Activated naive CD4-positive, alpha-beta T cell treated with anti-CD3 and anti-CD28 coated beads for 36 hours (primary cell): ENCODE results near the gene FBXL12. TPM values are rescaled to one million over a fixed set of nuclear protein-coding genes. Genes with fewer than 3 reads are reported as not detected.
A peak's percentile ranks its signal among the peaks of the same experiment; 100 is the strongest.
"Not testable (repeated sequence)": the region's sequence is repeated elsewhere in the genome, so short reads cannot be mapped to it uniquely, and the experiment has no call there.

Source experiments
- CTCF ChIA-PET: fragments of 350-600 bp; sonication (Branson Sonifier 250); formaldehyde crosslinking; loops from one replicate; lab custom pipeline; 2021; ENCODE audit warnings: antibody characterized with exemption; lab: Charles Lee
- DNase-seq: peaks from one replicate; pipeline ENCODE4 v3.0.0-alpha.2; 2020
- H3K27ac Mint-ChIP-seq: one replicate; pipeline ENCODE4 v1.8.0; 2021; ENCODE audit warnings: mild to moderate bottlenecking, mixed read lengths
- H3K27me3 Mint-ChIP-seq: one replicate; pipeline ENCODE4 v1.8.0; 2021; ENCODE audit warnings: low read depth, mixed read lengths
- H3K36me3 Mint-ChIP-seq: one replicate; pipeline ENCODE4 v1.8.0; 2021; ENCODE audit warnings: low read depth, mixed read lengths
- H3K4me1 Mint-ChIP-seq: one replicate; pipeline ENCODE4 v1.8.0; 2021; ENCODE audit warnings: low read depth, mixed read lengths
- H3K4me3 Mint-ChIP-seq: one replicate; pipeline ENCODE4 v1.8.0; 2021; ENCODE audit warnings: mild to moderate bottlenecking, moderate library complexity, mixed read lengths
- H3K9me3 Mint-ChIP-seq: one replicate; pipeline ENCODE4 v1.8.0; 2021; ENCODE audit warnings: mixed read lengths
- intact Hi-C: fragments of 100-400 bp; cut with micrococcal nuclease; formaldehyde crosslinking; loops from one replicate; pipeline ENCODE4 v1.15.1; 2023
- total RNA-seq, 2 experiments: library from RNA; stranded (reverse); gene quantifications; one replicate each; pipeline ENCODE4 v1.2.3, GENCODE V29; 2021

FBXL12 gene
- total RNA-seq, 2 experiments from 2014 or later, result 17.5 to 19.8 TPM

GRCh38 chr19:9854282-9854846, 35.5 kb upstream of the FBXL12 start:
- peaks cover 3% of the 10 kb centered on the region for H3K36me3 Mint-ChIP-seq
- CTCF ChIA-PET, result no interaction called here
- peaks cover 40% of the 10 kb centered on the region for H3K4me1 Mint-ChIP-seq
- intact Hi-C loops, result no loop called here
- no peak overlapping the region for H3K27ac Mint-ChIP-seq
- no peak overlapping the region for H3K4me3 Mint-ChIP-seq
- H3K9me3 Mint-ChIP-seq, result no peaks in the 10 kb centered on the region
- H3K27me3 Mint-ChIP-seq, result no peaks in the 10 kb centered on the region
- DNase-seq, result no peak

- intact Hi-C loops, result no loop called here
- Mint-ChIP-seq H3K9me3 (no peaks in the 10 kb centered on the region), H3K27me3 (no peaks in the 10 kb centered on the region), H3K4me3 (no peak overlapping the region), H3K27ac (no peak overlapping the region), H3K36me3 (peaks cover 8% of the 10 kb centered on the region), H3K4me1 (peaks cover 21% of the 10 kb centered on the region)
- CTCF ChIA-PET, result interaction anchor here (0.6 kb wide), 1 partner anchor 176 kb away, joined by 3 read pairs; no protein-coding TSS in a partner anchor
- no peak for DNase-seq
Measured at GRCh38 chr19:9850235-9850959, 31.5 kb upstream of the FBXL12 start.

- no peak for DNase-seq
- peaks cover 21% of the 10 kb centered on the region for H3K4me1 Mint-ChIP-seq
- intact Hi-C loops, result no loop called here
- CTCF ChIA-PET, result no interaction called here
- no peaks in the 10 kb centered on the region for H3K9me3 Mint-ChIP-seq
- H3K36me3 Mint-ChIP-seq, result peaks cover 10% of the 10 kb centered on the region
- no peaks in the 10 kb centered on the region for H3K27me3 Mint-ChIP-seq
- H3K4me3 Mint-ChIP-seq, result no peak overlapping the region
- no peak overlapping the region for H3K27ac Mint-ChIP-seq
Measured at GRCh38 chr19:9849791-9850190, 30.9 kb upstream of the FBXL12 start.

- Mint-ChIP-seq H3K36me3 (peaks cover 14% of the 10 kb centered on the region), H3K27ac (no peak overlapping the region), H3K4me3 (no peak overlapping the region), H3K4me1 (peaks cover 20% of the 10 kb centered on the region), H3K27me3 (no peaks in the 10 kb centered on the region), H3K9me3 (no peaks in the 10 kb centered on the region)
- no peak for DNase-seq
- CTCF ChIA-PET, result no interaction called here
- intact Hi-C loops, result loop anchor here (1.0 kb wide), 1 partner anchor 66 kb away; no protein-coding TSS in a partner anchor
Measured at GRCh38 chr19:9848762-9849161, 29.9 kb upstream of the FBXL12 start.

- Mint-ChIP-seq H3K27ac (no peak overlapping the region), H3K9me3 (no peaks in the 10 kb centered on the region), H3K4me1 (peaks cover 19% of the 10 kb centered on the region), H3K4me3 (no peak overlapping the region), H3K27me3 (no peaks in the 10 kb centered on the region), H3K36me3 (peaks cover 19% of the 10 kb centered on the region)
- DNase-seq, result peak; percentile 58
- CTCF ChIA-PET, result interaction anchor here (1.0 kb wide), 1 partner anchor 9 kb away, joined by 4 read pairs; no protein-coding TSS in a partner anchor
- intact Hi-C loops, result loop anchor here (1.0 kb wide), 1 partner anchor 66 kb away; no protein-coding TSS in a partner anchor
Measured at GRCh38 chr19:9848060-9848459, 29.2 kb upstream of the FBXL12 start.

- Mint-ChIP-seq H3K4me3 (no peak overlapping the region), H3K27me3 (no peaks in the 10 kb centered on the region), H3K4me1 (peaks cover 15% of the 10 kb centered on the region), H3K36me3 (peaks cover 25% of the 10 kb centered on the region), H3K9me3 (no peaks in the 10 kb centered on the region), H3K27ac (no peak overlapping the region)
- DNase-seq, result peak; percentile 60
- CTCF ChIA-PET, result interaction anchor here (1.0 to 1.1 kb wide), 3 partner anchors 8 to 16 kb away, joined by 3 to 4 read pairs (median 3); no protein-coding TSS in a partner anchor
- intact Hi-C loops, result loop anchor here (1.0 kb wide), 1 partner anchor 711 kb away; no protein-coding TSS in a partner anchor
Measured at GRCh38 chr19:9847087-9847671, 28.3 kb upstream of the FBXL12 start.

GRCh38 chr19:9843626-9844273, 24.9 kb upstream of the FBXL12 start:
- DNase-seq, H3K27ac Mint-ChIP-seq, CTCF ChIA-PET, H3K27me3 Mint-ChIP-seq, intact Hi-C loops, H3K4me3 Mint-ChIP-seq, H3K9me3 Mint-ChIP-seq: not testable (repeated sequence)
- Mint-ChIP-seq H3K36me3 (peaks cover 41% of the 10 kb centered on the region), H3K4me1 (peaks cover 18% of the 10 kb centered on the region)

- no peak for DNase-seq
- CTCF ChIA-PET, result no interaction called here
- intact Hi-C loops, result no loop called here
- H3K27ac Mint-ChIP-seq, result no peak overlapping the region
- no peaks in the 10 kb centered on the region for H3K27me3 Mint-ChIP-seq
- peaks cover 42% of the 10 kb centered on the region for H3K36me3 Mint-ChIP-seq
- H3K9me3 Mint-ChIP-seq, result no peaks in the 10 kb centered on the region
- H3K4me1 Mint-ChIP-seq, result peaks cover 20% of the 10 kb centered on the region
- no peak overlapping the region for H3K4me3 Mint-ChIP-seq
Measured at GRCh38 chr19:9842834-9843625, 24.2 kb upstream of the FBXL12 start.

GRCh38 chr19:9839415-9839814, 20.5 kb upstream of the FBXL12 start:
- intact Hi-C loops, result loop anchor here (5.0 to 10.0 kb wide), 2 partner anchors 165 to 268 kb away; partner anchors contain the start of gene PPAN
- Mint-ChIP-seq H3K4me1 (peaks cover 21% of the 10 kb centered on the region), H3K36me3 (peaks cover 33% of the 10 kb centered on the region), H3K9me3 (no peaks in the 10 kb centered on the region), H3K27me3 (no peaks in the 10 kb centered on the region), H3K27ac (no peak overlapping the region), H3K4me3 (no peak overlapping the region)
- no peak for DNase-seq
- CTCF ChIA-PET, result interaction anchor here (1.1 kb wide), 2 partner anchors 8 to 11 kb away, joined by 3 read pairs; partner anchors contain the start of gene UBL5

- intact Hi-C loops, result loop anchor here (5.0 to 10.0 kb wide), 2 partner anchors 166 to 269 kb away; partner anchors contain the start of gene PPAN
- H3K27me3 Mint-ChIP-seq, result no peaks in the 10 kb centered on the region
- DNase-seq, result no peak
- no peak overlapping the region for H3K4me3 Mint-ChIP-seq
- no peak overlapping the region for H3K27ac Mint-ChIP-seq
- CTCF ChIA-PET, result interaction anchor here (1.1 kb wide), 1 partner anchor 10 kb away, joined by 3 read pairs; the partner anchor contains the start of gene UBL5
- peaks cover 25% of the 10 kb centered on the region for H3K4me1 Mint-ChIP-seq
- H3K36me3 Mint-ChIP-seq, result peaks cover 28% of the 10 kb centered on the region
- H3K9me3 Mint-ChIP-seq, result no peaks in the 10 kb centered on the region
Measured at GRCh38 chr19:9838324-9838723, 19.4 kb upstream of the FBXL12 start.

- H3K4me3 Mint-ChIP-seq, result peak overlapping the region; percentile 84
- CTCF ChIA-PET, result no interaction called here
- no peak for DNase-seq
- H3K4me1 Mint-ChIP-seq, result peaks cover 25% of the 10 kb centered on the region
- peaks cover 11% of the 10 kb centered on the region for H3K36me3 Mint-ChIP-seq
- intact Hi-C loops, result loop anchor here (5.0 to 10.0 kb wide), 2 partner anchors 169 to 271 kb away; partner anchors contain the start of gene PPAN
- no peaks in the 10 kb centered on the region for H3K9me3 Mint-ChIP-seq
- H3K27ac Mint-ChIP-seq, result peak overlapping the region; percentile 37
- H3K27me3 Mint-ChIP-seq, result no peaks in the 10 kb centered on the region
Measured at GRCh38 chr19:9836021-9836420, 17.1 kb upstream of the FBXL12 start.
